Stimulated activated CD4-positive, alpha-beta T cell treated with anti-CD3 and anti-CD28 coated beads, Interleukin-4, amount 100 ng/mL, for 4 hours (primary cell): ENCODE data around the gene TRIM62.

ENCODE experiments used
- DNase-seq, 2 experiments: peaks; one replicate each; pipeline ENCODE4 v3.0.0-alpha.2; 2020

TRIM62 gene

DNA sequence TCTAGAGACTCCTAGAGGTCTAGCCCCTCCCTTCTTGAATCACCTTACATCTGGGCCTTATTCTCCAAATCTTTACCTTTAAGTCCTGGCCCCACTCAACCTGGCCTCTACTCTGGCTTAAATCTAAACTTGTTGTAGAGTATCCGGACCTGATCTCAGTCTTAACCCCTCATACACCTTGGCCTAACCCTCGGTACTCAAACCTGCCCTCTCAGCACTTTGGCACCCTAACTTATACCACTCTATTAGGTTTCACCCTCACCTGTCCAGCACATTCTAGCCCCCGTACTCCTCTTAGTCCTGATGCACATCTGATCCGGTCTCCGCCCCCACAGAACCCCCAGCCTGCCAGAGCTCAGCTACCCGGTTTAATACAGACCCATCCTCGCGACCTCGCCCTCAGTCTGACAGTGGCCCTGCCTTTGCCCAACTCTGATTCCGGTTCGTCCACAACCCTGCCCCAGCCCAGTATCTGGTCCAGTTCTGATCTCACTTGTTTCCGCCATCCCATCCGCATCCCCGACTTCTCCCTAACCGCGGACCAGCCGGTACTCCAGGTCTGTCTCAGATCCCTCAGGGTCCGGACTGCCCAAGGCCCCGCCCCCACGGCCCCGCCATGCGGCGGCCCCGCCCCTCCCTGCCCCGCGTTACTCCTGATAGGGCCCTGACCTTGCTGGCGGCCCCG, 1.5 kb downstream of the TRIM62 start:
- peak in 1 of 2 experiments; percentile 80 for DNase-seq

DNA sequence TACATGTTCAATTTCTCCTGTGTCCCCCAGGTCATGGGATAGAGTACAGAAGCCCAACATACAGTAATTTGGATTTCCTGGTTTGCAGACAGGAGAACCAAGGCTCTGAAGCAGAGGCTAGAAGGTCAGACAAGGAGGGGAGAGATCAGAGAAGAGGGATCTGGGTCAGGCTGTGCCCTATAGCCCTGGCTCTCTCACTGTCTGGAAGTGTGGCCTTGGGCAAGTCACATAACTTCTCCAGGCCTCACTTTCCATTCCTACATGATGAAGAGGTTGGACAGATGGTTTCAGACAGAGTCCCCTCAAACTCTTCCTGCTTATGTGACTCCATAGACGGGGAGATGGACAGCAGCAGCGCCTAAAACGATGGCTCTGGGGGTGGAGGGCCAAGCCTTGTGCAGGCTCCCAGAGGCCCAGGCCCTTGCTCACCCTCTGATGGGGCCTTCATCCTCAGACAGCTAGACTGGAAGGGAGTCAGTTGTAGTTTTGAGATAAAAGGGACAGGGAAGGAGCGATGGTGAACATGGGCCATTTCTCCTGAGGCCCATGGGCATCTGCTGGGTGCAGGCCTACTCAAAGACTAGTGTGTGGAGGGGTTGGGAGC, 2.9 kb downstream of the TRIM62 start:
- no peak for DNase-seq

DNA sequence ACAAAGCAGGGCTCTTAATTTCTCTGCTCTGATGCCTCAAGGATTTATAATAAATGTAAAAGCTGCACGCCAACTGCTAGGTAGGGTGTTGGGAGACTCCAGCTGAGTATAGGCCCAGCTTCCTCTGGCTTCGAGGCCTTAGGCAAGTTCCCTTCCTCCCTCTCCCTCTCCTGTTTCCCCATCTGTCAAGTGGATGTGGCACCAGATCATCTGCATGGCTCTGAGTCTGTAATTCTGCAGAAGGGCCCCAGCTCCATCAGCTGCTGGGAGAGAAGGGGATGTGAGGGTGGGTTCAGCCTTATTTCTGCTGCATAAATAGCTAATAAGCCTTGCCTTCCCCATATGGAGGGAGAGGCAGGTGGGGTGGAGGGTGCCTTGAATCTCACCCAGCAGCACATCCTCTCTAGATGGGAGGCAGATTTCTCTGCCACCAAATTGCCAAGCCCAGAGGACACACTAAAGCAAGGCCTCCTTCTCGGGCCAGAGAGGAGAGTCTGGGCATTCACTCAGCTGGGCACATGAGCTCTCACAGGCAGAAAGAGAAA, 3.8 kb downstream of the TRIM62 start:
- no peak for DNase-seq

DNA sequence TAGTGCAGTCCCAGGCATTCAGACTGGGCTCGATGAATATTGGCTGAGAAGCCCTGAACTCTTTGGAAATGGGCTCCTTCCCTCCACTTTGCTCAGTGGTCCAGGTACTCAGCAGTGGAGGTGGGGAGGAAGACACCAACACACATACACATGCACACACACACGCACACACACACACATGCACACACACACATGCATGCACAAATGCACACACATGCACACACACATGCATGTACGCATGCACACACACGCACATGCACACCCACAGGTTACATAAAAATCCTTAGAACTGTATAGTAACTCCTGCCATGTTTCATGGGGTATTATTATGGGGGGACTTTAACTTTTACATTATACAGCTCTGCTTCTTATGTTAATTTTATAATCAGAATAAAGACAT, 5.0 kb downstream of the TRIM62 start:
- no peak for DNase-seq

DNA sequence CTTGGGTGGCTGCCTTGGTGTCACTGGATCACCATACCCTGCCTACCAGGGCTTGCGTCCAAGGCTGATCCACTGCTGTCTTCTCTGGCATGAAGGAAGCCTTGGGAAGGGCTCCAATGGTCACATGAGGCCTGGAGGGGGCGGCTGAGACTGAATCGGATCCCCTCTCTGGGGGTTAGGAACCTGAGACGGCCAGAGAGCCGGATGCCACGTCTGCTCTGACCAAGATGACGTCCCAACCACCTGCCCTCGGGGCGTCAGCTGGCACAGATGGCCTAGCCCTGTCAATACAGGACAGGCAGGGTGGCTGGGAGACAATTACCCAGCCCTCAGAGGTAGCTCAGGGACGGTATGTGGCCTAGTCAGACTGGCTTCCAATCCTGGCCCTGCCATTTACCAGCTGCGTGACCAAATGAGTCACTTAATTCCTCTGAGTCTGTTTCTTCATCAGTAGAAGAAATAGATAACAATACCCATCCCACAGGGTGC, 5.4 kb downstream of the TRIM62 start:
- DNase-seq: no peak

DNA sequence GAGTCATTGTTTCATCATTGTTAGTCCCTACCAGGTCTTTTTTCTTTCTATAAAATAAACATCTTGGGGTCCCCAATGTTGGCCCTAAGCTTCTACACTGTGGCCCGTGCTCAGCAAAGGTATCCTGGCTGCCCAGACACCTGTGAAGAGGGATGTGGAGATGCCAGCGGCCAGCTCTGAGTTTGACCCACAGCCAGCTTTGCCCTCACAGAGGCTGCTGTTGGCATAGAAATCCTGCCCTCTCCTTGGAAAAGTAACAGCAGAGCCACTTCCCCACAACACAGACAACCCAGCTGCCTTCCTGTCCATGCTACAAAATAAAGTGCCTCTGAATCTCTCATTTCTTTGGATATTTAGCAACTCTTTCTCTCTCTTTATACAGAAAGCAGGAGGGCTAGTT, 6.0 kb downstream of the TRIM62 start:
- DNase-seq: no peak

DNA sequence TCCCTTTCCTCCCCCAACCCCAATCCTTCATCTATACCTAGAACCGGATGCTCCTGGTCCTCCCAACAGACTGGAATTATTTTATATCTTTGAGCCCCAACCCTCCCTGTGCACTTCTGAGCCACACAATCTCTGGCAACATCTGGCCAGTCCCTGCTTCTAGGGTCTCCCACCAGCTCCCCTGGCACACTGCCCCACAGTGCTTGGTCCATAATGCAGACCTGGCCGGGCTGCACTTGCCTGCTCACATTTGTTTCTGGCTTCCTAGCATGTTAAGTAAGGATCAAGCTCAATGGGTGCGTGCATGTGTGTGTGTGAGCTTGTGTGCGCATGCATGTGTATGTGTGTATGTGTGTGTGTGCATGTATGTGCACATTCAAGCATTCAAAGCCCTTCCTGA, 8.8 kb downstream of the TRIM62 start:
- DNase-seq: no peak

DNA sequence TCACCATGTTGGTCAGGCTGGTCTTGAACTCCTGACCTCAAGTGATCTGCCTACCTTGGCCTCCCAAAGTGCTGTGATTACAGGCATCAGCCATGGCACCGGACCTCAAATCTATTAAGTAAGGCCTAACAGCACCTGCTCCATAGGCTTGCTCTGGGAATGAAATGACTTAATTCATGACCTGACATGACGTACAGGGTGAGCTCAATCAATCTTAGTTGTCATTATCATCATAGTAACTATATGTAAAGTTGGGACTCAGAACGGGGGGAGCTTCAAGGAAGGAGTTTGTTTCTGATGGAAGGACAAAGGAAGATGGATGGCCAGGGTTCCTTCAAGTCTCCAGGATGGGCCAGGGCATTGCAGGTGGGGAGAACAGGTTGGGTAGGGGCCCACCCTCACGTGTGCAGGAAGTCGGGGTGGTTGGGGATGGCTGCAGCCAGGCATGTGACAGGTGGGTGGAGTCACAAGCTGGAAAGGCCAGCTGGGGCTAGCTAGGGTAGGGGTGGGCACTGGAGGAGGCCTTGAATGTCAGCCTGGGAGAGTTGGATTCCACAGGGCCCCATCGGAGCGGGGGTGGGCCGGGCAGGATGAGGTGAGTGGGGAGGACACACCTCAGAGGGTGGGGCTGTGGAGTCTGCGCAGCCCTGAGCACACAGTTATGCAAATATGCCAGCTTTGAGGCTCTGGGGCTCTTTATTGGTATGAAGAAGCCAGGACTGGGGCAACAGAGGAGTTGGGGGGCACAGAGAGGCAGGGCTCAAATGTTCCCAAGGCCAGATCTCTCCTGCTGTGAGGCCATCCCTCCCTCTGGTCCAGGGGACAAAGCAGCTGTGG, 9.6 kb downstream of the TRIM62 start:
- no peak for DNase-seq

DNA sequence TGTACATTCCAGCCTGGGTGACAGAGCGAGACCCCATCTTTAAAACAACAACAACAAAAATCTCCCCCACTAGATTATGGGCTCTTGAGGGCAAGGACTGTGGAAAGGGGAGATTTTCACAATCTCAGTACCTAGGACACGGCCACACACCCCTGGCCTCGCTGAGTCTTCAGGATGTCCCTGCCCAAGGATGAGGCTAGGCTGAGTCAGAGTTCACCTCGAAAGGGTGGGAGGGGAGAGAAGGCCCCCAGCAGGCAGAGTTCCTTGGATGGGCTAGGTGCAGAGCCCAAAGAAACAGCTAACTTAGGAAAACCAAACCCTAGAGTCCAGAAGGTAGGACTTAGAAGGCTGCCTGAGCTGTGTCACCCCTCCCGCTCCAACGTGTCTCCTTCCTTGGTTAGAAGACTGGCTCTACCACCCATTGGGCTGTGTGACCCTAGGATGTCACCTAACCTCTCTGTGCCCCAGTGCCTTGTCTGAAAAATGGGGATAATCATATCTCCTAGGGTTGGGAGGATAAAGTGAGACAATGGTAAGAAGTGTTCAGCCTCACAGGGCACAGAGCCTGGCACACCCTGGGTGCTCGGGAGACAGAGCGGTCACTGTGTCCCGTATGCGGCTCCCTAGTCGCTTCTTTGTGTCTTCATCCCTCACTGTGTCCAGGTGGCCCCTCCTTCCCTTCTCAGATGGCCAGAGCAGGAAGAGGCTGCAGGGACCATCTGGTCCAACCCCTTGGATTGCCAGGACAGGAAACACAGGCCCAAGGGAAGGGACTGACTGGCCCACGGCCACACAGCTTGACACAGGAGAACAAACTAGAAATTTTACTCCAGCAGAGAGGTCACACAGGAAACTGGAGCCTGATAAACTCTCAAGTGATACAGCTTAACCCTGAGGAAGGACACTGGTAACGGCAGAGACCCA, 11.2 kb downstream of the TRIM62 start:
- no peak for DNase-seq

DNA sequence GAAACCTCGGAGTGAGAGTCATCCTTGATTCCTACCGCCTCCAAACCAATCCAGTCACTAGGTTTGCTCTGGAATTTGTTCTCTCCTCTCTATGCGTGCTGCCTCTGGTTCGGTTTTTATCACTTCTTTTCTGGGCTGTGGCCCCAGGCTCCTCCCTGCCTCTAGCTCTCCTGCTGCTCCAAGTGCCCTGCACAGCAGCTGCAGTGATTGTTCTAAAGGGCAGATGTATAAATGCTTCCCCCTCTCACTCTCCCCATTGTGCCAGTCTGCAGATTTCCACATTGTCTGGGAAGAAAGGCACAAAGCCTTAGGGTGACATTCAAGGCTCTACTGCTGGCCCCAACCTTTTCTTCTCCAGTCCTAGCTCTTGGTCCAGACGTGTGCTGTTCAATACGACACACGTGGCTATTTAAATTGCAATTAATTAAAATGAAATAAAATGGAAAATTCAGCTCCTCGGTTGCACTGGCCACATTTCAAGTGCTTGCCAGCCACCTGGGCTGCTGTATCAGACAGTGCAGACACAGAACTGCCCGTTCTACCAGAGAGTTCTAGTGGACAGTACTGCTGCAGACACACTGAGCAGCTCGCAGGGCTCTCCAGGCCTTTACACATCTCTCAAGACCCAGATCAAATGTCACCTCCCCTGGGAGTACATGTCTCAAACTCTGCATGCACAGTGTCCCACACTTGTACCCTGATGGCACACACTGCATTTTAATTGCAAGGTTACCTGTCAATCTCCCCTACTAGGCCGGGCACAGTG, 12.4 kb downstream of the TRIM62 start:
- DNase-seq: no peak

DNA sequence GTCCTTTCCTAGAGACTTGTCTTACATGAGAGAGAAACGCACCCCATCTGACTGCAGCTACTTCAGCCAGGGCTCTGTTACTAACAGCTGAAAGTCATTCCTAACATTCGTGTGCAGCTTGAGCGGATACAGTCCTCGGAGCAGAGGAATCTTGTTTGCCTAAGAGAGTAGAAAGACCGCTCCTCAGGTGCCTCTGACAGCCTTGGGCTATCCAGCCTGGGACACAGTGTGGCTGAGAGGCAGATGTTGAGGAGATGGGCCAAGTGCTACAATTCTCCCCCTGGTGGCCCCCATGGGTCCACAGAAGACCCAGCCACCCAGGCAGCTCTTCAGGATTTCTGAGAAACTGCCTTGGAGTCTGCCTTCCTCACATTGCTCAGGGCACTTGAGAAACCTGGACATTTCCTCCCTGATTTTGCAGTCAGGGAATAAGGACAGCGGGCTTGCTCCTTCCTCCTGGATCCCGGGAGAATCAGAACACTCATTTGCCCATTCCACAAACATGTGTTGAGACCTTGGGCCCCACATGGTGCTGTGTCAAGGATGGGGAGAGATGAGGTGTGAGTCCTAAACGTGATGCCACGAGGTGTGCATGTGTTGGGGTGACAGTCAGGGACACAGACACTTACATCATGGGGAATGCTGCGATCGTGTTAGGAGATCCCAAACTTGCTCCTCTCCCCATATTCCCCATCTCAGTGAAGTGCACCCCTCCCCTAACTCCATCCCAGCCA, 13.1 kb downstream of the TRIM62 start:
- no peak for DNase-seq

DNA sequence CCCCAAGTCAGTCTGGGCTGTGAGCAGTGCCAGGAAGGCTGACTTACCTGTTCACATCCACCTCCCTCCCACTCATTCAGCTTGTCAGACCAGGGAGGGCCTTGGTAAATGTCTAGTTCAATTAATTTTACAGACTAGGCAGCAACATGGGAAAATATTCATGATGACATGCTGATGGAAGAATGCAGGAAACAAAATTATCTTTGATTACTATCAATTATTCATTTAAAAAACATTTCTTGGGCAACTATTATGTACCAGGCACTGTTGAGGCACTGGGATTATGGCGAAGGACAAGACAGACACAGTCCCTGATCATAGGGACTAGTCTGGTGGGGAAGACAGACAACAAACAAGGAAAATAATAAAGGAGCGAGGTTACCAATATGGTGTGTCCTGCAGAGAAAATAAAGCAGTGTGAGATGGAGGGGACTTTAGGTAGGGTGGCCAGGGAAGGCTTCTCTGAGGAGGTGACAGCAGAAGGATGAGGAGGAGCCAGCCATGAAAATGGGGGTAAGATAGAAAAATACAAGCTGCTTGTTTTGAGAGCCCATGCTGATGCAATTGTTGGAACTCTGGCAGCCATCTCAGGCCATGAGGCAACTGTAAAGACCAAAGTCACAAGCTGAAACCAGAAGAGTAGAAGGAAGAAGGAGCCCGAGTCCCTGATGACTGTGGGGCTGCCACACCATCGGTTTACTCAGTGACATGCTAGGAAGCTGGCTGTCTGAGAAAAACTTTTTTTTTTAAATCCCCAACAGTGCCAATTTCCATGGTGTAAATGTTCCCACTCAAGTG, 14.0 kb downstream of the TRIM62 start:
- no peak for DNase-seq

DNA sequence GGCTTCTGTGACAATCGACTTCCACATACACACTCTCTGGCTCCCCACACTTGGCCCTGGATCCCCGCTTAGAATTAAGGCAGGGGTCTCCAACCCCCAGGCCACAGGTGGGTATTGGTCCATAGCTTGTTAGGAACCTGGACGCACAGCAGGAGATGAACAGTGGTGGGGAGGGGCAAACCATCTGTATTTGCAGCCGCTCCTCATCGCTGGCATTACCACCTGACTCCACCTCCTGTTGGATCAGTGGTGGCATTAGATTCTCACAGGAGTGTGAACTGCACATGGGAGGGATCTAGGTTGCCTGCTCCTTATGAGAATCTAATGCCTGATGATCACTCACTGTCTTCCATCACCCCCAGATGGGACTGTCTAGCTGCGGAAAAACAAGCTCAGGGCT, 16.0 kb downstream of the TRIM62 start:
- DNase-seq: no peak

DNA sequence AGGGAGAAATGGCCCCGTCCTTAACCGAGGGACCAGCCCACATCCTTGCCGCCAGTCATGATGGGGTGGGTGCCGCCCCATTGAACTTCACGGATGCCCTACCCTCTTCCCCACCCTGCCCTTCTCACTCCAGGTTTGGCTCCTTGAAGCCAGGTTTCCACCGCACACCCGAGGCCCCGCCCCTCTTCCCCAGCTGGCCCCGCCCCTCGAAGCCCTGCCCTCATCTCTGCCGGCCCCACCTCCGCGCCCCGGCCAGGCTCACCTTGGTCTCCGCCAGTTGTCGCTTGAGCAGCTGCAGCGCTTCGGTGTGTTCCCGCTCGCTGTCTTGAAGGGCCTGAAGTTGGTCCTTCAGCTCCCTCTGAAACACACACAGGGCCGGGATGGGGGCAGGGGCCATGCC, 16.6 kb downstream of the TRIM62 start:
- no peak for DNase-seq

DNA sequence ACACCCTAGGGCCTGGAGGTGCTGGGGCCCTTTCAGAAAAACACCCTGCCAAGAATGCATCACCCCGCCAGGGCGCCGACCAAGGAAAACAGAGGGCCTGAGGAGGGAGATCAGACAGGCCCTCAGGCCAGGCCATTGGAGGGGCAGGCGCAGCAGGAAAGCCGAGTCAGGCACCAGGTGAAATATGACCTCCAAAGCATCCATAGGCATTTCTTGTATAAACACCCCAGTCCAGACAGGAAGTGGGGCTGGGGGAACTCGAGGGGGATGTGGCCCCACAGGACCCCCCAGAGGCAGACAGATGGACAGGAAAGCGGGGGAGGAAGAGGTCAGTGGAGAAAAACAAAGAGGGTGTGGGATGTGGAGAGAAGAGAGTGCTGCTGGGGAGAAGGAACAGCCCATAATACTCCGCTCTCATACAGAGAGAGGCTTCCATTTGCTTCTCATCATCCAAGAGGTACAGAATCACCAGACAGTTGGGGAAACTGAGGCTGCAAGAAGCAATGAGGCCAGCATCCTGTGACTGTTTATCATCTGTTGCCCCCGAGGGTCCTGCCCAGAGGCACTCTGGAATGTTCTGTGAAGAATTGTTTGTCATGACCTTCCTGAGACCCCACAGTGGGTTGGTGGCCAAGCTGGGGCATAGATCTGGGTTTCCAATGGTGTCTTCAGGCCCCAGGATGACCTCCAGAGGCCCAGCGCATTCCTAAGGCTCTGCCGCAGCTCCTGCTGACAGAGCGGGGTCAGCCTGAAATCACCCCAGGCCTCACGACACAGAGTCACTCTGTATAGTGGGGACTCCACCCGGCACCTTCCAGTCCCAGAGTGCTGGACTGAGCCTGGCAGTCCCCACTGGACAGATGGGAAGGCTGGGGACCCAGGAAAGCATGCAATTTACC, 18.0 kb downstream of the TRIM62 start:
- DNase-seq: no peak

DNA sequence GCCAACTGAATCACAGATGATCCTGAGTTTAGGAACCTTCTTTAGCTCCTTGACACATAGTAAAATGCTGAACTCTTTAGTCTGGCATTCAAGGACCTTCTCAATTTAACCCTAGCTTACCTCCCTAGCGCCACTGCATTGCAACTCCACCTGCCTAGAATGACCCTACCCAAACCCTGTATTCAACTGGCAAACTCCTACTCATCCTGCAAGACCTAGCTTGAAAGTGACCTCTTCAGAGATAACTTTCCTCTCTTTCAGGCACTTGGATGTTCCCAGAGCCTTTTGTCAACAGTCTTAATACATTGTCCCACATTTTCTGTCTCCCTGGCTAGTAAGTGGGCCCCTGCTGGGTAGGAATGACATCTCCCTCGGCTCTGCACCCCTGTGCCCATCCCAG, 19.7 kb downstream of the TRIM62 start:
- no peak for DNase-seq

DNA sequence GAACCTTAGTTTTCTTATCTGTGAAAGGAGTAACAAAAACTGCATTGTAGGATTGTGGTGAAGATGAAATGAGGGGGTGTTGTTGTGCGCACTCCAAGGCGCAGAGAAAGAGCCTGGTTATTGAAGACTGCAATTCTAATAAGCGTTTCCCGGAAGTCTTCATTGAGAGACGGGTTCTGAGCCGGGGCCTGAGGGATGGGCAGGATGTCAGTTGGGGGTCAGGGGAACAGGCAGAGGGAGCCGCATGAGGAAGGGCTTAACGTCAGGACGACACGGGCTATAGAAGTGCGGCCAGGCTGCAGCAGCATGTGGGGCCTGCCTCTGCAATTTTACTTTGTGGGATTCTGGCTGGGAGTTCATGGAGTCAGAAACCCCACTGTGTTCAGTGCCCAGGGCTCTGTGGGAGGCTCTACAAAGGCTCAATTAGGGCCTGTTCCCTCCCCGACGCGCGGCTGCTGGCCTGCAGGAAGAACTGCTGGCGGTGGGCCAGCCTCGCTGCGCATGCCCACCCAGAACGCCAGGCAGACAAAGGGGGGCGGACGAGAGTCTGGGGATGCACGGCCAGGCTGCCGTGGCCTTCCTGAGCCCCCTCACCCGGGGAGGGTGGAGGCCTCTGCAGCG, 20.7 kb downstream of the TRIM62 start:
- DNase-seq: no peak

DNA sequence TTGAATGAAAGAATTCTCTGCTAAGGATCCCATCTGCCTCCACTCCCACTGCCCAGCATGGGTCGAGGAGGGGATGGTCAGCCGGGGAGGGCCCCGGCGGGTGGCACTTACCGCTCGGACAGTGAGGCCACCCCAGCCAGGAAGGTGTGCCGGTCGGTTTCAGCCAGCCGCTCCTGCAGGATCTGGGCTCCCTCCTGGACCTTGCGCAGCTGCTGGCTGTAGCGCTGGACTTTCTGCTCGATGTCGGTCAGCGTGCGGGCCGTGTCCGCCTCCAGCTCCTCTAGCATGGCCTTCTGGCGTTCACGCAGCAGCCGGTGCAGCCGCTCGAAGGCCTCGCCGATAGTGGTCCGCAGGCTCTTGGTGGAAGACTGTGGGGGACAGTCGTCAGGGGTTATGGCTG, 22.3 kb downstream of the TRIM62 start:
- no peak for DNase-seq

DNA sequence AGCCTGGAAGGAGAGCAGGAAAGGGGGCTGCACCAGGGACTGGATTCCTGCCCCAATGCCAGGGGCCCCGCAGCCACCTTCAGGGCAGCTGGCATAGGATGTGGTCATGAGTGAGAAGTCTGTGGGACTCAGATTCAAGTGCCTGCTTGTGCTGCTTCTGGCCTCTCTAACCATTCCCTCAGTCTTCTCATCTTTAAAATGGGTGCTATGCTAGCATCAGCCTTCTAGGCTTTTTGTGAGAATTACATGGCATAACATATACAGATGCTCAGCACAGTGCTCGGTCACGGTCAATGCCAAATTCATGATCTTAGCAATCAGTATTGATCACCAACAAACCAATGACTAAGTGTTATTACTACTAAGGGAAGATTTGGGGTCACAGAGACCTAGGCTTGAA, 23.5 kb downstream of the TRIM62 start:
- DNase-seq: no peak
